Activated CD8-positive, alpha-beta memory T cell treated with anti-CD3 and anti-CD28 coated beads, Interleukin-2, amount 50 U/mL, for 24 hours (primary cell): ENCODE measurements around the gene MFAP3L.
"Not testable (repeated sequence)": the region's sequence is repeated elsewhere in the genome, so short reads cannot be mapped to it uniquely, and the experiment has no call there.

ENCODE experiments used
- DNase-seq: peaks from one replicate; pipeline ENCODE4 v3.0.0-alpha.2; 2020; ENCODE audit errors: extremely low read depth

The MFAP3L gene

GRCh38 chr4:170026253-170027021 lies at the start of gene MFAP3L:
TSS of gene MFAP3L (minus strand) at chr4:170026395. CDS start at chr4:170005877, 20,518 bp downstream.
- DNase-seq = peak; percentile 45

DNA sequence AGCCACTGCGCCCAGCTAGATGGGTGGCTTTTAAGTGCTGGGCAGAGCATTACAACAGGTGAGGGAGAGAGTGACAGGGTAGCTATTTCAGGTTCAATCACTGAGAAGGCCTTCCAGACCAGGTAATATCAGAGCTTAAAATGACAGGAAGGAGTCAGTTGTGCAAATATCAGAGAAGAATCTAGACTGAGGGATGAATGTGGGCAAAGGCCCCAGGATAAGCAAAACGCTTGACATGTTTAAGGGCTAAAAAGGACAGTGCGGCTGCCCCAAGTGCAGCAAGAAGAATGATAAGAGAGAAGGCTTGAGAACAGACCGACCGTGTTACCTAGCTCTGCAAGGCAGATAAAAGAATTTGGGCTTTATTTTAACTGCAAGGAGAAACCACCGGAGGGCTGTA lies 45.0 kb upstream of the MFAP3L start:
- DNase-seq = no peak

DNA sequence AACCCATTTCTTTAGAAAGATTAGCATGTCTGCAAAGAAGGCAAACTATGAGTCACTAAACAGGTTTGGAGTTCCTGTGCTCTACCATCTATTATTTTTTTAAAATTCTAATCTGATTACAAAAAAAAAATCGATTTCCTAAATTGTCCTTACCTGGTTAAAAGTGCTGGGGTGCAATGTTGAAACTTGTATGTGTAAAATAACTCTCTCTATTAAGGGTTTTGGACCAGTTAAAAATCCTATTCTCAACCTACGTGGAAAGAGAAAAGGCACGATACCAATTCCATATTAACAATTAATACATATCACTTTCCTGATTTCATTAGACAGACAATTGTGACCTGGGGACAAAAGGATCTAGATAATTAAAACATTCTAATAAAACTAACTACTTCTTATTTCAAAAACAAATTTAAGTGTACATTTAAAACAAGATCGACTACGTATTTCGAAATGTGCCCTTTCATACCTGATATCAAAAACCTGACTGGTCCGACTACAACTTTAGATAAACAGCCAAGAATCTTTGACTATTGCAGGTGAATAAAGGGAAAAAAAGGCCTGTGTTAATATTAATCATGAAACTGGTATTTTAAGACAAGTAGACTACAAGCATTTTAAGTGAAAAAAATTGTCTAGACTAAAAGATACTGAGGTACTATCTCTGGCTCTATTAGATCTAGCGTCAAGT lies 42.4 kb upstream of the MFAP3L start:
- no peak for DNase-seq

DNA sequence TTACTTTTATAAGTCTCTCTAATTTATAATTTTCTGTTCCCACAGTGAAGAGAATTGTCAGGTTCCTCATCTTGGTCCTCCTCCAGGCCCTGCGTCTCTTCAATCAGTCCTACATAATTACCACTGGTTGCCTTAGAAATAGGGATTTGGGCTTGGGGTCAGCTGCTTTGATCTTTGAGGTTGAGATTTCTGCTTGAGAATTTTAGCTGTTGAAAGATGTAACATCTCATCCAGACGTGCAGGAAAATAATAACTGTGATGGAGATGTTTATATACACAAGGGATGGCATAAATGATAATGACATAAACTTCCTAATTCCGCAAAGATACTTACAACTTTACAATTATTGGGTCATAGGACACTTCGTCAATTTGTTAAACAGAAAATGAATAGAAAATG lies 33.2 kb upstream of the MFAP3L start:
- no peak for DNase-seq

DNA sequence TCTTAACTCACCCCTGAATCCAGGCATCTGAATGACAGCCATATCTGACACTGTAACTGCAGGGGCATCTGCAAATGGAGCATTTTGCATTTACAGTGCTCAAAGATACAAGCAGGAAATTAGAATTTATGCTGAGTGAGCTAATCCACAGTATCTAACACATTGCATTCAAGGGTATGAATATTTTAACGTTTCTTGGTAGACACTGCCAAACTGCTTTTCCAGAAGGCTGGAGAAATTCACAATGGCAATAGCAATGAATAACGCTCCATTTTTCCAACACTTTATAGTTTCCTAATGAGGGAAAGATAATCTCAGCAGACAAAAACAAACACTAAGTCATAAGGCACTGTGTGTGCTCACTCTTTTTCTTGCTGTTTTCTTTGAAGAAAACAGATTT lies 32.6 kb upstream of the MFAP3L start:
- DNase-seq = no peak

DNA sequence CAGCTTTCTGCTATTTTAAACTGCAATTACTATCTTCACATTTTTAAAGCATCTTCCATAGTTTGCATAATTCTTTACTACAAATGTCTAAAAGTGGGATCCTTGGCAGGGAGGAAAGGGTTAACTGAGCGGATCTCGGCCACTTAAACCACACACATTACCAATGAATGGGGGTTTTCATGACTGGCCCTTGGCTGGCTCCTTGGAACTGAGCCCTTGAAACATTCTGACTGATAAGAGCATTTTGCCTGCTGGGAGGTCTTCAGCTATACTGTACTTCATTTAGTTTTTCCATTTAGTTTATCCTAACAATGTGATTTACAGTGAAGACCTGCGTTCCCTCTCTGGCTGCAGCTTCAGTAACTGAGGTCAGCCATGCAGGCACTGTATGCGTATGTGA lies 31.7 kb upstream of the MFAP3L start:
- DNase-seq = no peak

DNA sequence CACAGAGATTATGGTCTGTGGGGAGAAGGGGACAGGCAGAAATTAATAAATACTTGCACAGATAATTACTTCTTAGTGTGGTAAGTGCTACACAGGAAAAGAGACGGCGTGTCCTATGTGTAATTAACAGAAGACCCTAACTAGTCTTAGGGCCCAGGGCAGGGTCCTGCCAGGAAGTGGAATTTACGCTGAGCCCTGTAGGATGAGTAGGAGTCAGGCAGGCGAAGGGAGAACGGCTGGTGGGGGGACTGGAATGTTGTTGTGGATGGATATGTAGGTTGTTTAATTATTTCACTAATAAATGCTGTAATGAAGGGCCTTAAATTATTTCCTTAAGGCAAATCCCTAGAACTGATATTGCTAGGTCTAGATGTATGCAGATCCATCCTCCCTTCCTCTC lies 26.7 kb upstream of the MFAP3L start:
- no peak for DNase-seq

GRCh38 chr4:170051402-170051801 lies 25.2 kb upstream of the MFAP3L start:
- no peak for DNase-seq

DNA sequence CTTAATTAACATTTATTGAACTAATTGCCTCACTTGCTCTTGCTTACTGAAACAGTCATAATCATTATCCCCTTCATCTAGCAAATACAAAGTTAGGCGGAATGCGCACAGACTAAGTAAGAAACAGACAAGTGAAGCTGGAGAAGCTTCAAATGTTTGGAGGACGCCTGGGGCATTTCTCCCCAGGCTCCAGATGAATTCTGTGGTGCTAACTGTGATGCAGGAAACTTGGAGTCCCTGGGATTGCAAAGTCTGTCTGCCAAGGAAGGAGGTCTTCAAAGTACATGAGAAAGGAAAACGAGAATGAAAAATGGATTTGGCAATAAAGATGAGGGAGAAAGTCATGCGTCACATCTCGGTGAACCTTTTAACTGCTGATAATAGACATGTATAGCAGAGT lies 23.6 kb upstream of the MFAP3L start:
- no peak for DNase-seq

GRCh38 chr4:170047771-170048354 lies 21.7 kb upstream of the MFAP3L start:
- peak; percentile 20 for DNase-seq

DNA sequence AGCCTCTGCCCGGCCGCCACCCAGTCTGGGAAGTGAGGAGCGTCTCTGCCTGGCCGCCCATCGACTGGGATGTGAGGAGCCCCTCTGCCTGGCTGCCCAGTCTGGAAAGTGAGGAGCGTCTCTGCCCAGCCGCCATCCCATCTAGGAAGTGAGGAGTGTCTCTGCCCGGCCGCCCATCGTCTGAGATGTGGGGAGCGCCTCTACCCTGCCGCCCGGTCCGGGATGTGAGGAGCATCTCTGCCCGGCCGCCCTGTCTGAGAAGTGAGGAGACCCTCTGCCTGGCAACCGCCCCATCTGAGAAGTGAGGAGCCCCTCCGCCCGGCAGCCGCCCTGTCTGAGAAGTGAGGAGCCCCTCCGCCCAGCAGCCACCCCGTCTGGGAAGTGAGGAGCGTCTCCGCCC lies 20.0 kb upstream of the MFAP3L start:
- not testable (repeated sequence) for DNase-seq

GRCh38 chr4:170040031-170040680 lies 14.0 kb upstream of the MFAP3L start:
- no peak for DNase-seq

- DNase-seq = no peak
These were observed 12.6 kb upstream of the MFAP3L start for GRCh38 chr4:170038769-170039168.

DNA sequence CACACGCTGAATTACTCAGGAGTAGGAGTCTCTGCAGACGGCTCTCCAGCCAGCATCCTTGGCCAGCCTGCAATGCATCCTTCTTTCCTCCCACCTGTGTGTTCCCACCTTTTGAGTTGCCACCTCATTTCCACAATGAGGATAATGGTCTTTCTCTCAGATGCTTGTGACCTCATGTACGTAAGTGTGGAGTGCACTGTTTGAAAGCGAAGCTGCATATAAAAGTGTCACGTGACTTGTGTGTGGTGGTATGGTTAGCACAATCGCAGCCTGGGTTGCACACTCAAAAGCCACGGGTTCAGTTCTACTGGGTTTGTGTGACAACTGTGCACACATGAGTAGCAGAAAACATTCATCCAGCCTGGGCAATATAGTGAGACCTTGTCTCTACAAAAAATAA lies 12.0 kb upstream of the MFAP3L start:
- no peak for DNase-seq

DNA sequence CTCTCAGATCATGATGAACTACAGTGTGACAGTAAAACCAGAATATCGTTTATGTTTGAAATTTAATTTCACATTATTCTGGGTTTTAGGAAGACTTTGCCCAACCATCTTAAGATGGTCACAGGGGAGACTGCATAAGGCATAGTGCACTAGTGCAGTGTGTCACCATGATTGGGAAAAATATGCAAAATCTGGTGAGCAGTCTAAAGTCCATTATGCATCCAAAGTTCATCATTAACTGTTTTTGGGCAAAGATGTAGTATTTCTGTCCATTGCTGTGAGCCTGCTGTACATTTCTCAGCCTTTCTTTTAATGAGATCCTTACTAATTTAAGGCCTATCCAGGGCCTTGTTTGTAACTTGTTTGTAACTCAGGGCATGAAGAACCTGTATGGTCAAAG lies 11.3 kb upstream of the MFAP3L start:
- no peak for DNase-seq

DNA sequence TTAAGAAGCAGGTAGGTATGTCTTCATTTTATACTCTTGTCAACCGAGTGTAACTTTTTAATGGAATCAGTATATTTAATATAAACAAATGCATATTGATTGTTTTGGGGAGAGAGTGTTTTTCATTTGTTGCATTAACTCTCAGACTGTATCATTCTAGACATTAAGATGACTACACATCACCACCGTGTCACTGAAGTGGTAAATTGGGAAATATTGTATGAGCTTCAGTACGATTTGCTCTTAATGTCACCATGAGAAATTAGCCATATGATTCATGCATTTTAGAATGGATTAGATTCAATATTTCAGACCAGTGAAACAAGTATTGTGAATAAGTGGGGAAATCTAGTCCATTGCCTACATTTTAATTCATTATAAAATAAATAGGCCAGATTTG lies 9.7 kb upstream of the MFAP3L start:
- no peak for DNase-seq

GRCh38 chr4:170035231-170035630 lies 9.0 kb upstream of the MFAP3L start:
- no peak for DNase-seq

- DNase-seq = no peak
These were observed 7.8 kb upstream of the MFAP3L start for GRCh38 chr4:170033999-170034398.

GRCh38 chr4:170030121-170030520 lies 3.9 kb upstream of the MFAP3L start:
- DNase-seq = no peak

DNA sequence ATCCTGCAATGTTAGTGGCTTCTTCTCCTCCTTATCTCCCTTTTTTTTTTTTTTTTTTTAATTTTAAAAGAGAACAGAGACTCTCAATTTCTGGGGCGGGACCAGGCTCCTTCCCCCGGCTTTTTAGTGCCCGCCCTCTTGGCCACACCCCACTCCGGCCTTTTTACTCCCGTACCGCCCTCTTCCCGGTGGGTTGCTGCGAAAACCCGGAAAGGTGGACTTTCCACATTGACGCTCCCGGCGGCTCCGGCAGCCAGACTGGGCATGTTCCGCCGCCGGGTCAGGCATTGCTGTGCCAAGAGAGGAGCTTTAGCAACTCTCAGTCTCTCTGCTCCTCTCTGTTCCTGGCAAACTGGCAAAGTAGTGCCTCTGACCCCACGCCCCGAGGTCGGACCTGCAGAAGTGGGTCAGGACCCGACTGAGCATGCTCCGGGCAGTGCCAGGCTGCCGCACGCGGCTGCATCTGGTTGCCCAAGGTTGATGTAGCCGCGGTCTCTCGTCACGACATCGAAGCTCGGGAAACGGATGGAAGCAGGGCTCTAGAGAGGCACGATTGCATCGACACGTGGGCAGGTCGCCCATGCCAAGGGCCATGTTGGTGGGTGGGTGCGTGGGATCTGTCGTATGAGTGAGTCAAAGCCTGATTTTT lies 1.1 kb upstream of the MFAP3L start:
- peak; percentile 77 for DNase-seq

DNA sequence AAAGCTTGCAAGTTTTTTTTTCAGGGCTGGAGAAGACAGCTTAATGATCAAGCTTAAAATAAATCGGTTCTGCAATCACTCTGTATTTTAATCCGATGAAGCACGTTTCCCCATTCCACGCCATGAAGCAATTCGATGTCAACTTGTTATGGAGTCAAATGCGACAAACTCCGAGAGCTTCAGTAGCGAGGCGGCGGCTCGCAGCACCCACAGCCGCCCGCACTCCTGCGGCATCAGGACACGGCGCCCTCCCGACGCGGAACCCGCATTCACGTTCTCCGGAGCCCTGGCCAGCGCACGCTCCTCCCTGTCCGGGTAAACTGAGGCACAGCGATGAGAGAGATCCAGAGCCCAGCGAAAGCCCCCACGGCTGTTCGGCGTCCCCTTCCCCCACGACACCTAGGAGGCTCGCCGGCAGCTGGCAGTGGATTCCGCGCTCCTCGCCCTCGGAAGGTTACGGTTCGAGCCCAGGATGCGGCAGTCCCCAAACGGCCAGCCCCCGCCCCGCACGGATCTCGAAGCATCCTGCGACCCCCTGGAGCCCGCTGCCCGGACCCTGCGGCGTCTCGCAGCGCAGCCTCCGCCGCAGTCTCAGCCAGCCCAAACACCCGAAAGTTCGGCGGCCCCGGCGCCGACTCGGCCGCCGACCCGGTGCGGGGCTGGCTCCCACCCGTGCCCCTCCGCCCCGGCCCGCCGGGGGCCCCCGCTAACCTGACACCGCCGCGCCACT lies 507 bp downstream of the MFAP3L start:
- DNase-seq = no peak
